Body of pancreas (tissue), 4 donors: ENCODE data around the gene PCDHGC3.

ENCODE experiments used
- POLR2A ChIP-seq, 3 donors: fragments of 450-650 bp; IDR thresholded peaks; one replicate each; pipeline ENCODE4 v1.6.1; 2016; ENCODE audit warnings: antibody characterized with exemption in 3 of 3, mild to moderate bottlenecking in 2 of 3
- TF ChIP-seq, protein P1 (sequence below), 7 experiments: fragments of 450-650 bp in 4 of 7; fragments of 200-600 bp in 3 of 7; sonication (generic) in 3 of 7; IDR thresholded peaks; one replicate each; pipeline ENCODE4 v1.5.1; 2016 to 2019; ENCODE audit warnings: antibody characterized with exemption in 7 of 7

DNA sequence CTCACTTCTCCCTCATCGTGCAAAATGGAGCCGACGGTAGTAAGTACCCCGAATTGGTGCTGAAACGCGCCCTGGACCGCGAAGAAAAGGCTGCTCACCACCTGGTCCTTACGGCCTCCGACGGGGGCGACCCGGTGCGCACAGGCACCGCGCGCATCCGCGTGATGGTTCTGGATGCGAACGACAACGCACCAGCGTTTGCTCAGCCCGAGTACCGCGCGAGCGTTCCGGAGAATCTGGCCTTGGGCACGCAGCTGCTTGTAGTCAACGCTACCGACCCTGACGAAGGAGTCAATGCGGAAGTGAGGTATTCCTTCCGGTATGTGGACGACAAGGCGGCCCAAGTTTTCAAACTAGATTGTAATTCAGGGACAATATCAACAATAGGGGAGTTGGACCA lies 44.5 kb upstream of the PCDHGC3 start:
- TF ChIP-seq, protein P1, sequence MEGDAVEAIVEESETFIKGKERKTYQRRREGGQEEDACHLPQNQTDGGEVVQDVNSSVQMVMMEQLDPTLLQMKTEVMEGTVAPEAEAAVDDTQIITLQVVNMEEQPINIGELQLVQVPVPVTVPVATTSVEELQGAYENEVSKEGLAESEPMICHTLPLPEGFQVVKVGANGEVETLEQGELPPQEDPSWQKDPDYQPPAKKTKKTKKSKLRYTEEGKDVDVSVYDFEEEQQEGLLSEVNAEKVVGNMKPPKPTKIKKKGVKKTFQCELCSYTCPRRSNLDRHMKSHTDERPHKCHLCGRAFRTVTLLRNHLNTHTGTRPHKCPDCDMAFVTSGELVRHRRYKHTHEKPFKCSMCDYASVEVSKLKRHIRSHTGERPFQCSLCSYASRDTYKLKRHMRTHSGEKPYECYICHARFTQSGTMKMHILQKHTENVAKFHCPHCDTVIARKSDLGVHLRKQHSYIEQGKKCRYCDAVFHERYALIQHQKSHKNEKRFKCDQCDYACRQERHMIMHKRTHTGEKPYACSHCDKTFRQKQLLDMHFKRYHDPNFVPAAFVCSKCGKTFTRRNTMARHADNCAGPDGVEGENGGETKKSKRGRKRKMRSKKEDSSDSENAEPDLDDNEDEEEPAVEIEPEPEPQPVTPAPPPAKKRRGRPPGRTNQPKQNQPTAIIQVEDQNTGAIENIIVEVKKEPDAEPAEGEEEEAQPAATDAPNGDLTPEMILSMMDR (IDR thresholded peaks at IDR 0.05), result no peak
- no peak for TF ChIP-seq POLR2A (IDR thresholded peaks at IDR 0.05)
